ENCODE results near the gene C1orf21. TPM values are rescaled to one million over a fixed set of nuclear protein-coding genes. Genes with fewer than 3 reads are reported as not detected.

C1orf21 gene
- total RNA-seq, 1 experiment from 2014 or later: 0.15 TPM

DNA sequence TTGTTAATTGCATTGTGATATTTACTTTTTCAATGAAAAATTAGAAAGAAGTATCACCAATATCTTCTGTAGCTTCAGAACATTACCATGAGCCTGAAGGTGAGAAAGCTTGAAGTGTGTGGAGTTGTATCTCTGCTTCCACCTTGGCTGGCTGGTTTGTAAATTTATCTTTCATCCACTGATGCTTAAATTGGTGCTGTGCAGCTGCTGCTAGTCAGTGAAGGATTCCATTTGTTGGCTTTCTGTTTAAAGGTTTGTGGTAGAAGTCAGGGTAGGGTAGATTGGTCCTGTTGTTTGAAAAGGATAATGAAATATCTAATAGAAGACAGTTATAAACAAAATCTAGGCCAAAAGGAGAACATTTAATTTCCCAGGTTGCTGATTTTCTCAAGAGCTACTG, 105.7 kb downstream of the C1orf21 start:
- no peak for ATAC-seq
- Histone ChIP-seq H3K4me1 (ENCODE audit: control insufficient read depth, insufficient read depth, low read length) (no peaks in the 10 kb centered on the region), H3K27me3 (ENCODE audit: control insufficient read depth, insufficient read depth, low read length) (no peaks in the 10 kb centered on the region), H3K27ac (ENCODE audit: low read length) (no peak overlapping the region), H3K4me3 (ENCODE audit: low read depth in 2 of 2, low read length in 2 of 2) (no peak overlapping the region), H3K9me3 (ENCODE audit: control insufficient read depth, insufficient read depth, low read depth, low read length) (no peaks in the 10 kb centered on the region), H3K36me3 (ENCODE audit: control insufficient read depth, insufficient read depth, low read length) (no peaks in the 10 kb centered on the region)
- TF ChIP-seq TCF7L2 (IDR thresholded peaks at IDR 0.05; ENCODE audit: low read depth, low read length): no peak
- no peak for TF ChIP-seq POLR2AphosphoS5 (IDR thresholded peaks at IDR 0.05; ENCODE audit: low read depth, low read length)
- TF ChIP-seq, protein P1, sequence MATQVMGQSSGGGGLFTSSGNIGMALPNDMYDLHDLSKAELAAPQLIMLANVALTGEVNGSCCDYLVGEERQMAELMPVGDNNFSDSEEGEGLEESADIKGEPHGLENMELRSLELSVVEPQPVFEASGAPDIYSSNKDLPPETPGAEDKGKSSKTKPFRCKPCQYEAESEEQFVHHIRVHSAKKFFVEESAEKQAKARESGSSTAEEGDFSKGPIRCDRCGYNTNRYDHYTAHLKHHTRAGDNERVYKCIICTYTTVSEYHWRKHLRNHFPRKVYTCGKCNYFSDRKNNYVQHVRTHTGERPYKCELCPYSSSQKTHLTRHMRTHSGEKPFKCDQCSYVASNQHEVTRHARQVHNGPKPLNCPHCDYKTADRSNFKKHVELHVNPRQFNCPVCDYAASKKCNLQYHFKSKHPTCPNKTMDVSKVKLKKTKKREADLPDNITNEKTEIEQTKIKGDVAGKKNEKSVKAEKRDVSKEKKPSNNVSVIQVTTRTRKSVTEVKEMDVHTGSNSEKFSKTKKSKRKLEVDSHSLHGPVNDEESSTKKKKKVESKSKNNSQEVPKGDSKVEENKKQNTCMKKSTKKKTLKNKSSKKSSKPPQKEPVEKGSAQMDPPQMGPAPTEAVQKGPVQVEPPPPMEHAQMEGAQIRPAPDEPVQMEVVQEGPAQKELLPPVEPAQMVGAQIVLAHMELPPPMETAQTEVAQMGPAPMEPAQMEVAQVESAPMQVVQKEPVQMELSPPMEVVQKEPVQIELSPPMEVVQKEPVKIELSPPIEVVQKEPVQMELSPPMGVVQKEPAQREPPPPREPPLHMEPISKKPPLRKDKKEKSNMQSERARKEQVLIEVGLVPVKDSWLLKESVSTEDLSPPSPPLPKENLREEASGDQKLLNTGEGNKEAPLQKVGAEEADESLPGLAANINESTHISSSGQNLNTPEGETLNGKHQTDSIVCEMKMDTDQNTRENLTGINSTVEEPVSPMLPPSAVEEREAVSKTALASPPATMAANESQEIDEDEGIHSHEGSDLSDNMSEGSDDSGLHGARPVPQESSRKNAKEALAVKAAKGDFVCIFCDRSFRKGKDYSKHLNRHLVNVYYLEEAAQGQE (IDR thresholded peaks at IDR 0.05; ENCODE audit: insufficient read depth in 1 of 2, low read depth in 2 of 2, low read length in 1 of 2): no peak
- TF ChIP-seq SIN3A (IDR thresholded peaks at IDR 0.05; ENCODE audit: borderline replicate concordance, insufficient read depth, low read depth, low read length): no peak
- TF ChIP-seq, protein P2, sequence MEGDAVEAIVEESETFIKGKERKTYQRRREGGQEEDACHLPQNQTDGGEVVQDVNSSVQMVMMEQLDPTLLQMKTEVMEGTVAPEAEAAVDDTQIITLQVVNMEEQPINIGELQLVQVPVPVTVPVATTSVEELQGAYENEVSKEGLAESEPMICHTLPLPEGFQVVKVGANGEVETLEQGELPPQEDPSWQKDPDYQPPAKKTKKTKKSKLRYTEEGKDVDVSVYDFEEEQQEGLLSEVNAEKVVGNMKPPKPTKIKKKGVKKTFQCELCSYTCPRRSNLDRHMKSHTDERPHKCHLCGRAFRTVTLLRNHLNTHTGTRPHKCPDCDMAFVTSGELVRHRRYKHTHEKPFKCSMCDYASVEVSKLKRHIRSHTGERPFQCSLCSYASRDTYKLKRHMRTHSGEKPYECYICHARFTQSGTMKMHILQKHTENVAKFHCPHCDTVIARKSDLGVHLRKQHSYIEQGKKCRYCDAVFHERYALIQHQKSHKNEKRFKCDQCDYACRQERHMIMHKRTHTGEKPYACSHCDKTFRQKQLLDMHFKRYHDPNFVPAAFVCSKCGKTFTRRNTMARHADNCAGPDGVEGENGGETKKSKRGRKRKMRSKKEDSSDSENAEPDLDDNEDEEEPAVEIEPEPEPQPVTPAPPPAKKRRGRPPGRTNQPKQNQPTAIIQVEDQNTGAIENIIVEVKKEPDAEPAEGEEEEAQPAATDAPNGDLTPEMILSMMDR (IDR thresholded peaks at IDR 0.05): no peak
- no TSS peak for BruUV-seq (replicated peaks)
- no peak for DNase-seq (ENCODE audit: low read depth, low spot score)
- ChIA-PET POLR2A (no interaction called here), CTCF (no interaction called here)
- in situ Hi-C loops (cut with HindIII; ENCODE audit: low pct_unique_long_range_greater_than_20kb, low sequenced_read_pairs): no loop called here
- intact Hi-C loops (cut with micrococcal nuclease; ENCODE audit: unreplicated experiment): no loop called here

DNA sequence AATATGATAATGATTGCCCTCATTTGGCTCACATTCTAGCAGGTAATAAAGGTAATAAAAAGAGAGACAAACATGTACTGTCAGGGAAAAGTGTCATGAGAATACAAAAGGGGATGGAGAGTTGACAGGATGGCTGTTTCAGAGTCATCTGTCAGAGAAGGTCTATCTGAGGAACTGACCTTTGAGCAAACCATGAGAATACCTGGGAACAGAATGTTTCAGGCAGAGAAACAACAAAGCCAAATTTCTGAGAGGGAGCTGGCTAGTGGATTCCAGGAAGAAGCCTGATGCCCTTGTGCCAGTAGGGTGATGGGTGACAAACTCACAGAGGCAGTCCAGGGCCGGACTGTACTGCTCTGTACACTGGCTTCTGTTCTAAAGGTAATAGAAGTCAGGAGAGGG, 107.2 kb downstream of the C1orf21 start:
- Histone ChIP-seq H3K4me3 (ENCODE audit: low read depth in 2 of 2, low read length in 2 of 2) (no peak overlapping the region), H3K27ac (ENCODE audit: low read length) (no peak overlapping the region), H3K36me3 (ENCODE audit: control insufficient read depth, insufficient read depth, low read length) (no peaks in the 10 kb centered on the region), H3K27me3 (ENCODE audit: control insufficient read depth, insufficient read depth, low read length) (no peaks in the 10 kb centered on the region), H3K9me3 (ENCODE audit: control insufficient read depth, insufficient read depth, low read depth, low read length) (no peaks in the 10 kb centered on the region), H3K4me1 (ENCODE audit: control insufficient read depth, insufficient read depth, low read length) (no peaks in the 10 kb centered on the region)
- intact Hi-C loops (cut with micrococcal nuclease; ENCODE audit: unreplicated experiment): no loop called here
- in situ Hi-C loops (cut with HindIII; ENCODE audit: low pct_unique_long_range_greater_than_20kb, low sequenced_read_pairs): no loop called here
- no TSS peak for BruUV-seq (replicated peaks)
- CTCF ChIA-PET: no interaction called here
- ATAC-seq: no peak
- no peak for TF ChIP-seq SIN3A (IDR thresholded peaks at IDR 0.05; ENCODE audit: borderline replicate concordance, insufficient read depth, low read depth, low read length)
- TF ChIP-seq POLR2AphosphoS5 (IDR thresholded peaks at IDR 0.05; ENCODE audit: low read depth, low read length): no peak
- TF ChIP-seq, protein P1 (IDR thresholded peaks at IDR 0.05; ENCODE audit: insufficient read depth in 1 of 2, low read depth in 2 of 2, low read length in 1 of 2): no peak
- TF ChIP-seq, protein P2 (IDR thresholded peaks at IDR 0.05): no peak
- no peak for TF ChIP-seq TCF7L2 (IDR thresholded peaks at IDR 0.05; ENCODE audit: low read depth, low read length)
- no peak for DNase-seq (ENCODE audit: low read depth, low spot score)
- POLR2A ChIA-PET: no interaction called here

Data from Panc1 (cell line).